HG03558 (cell line): Measurements from ENCODE around the gene GLG1.
"Not testable (repeated sequence)": the region's sequence is repeated elsewhere in the genome, so short reads cannot be mapped to it uniquely, and the experiment has no call there.

Source experiments
- ATAC-seq: cut with Tn5 transposase; IDR thresholded peaks from one replicate; pipeline ENCODE4 v1.9.1; 2021; ENCODE audit warnings: moderate number of reproducible peaks; ENCODE audit not compliant: unreplicated experiment; ENCODE audit errors: extremely low read depth

Gene GLG1

GRCh38 chr16:74577882-74578366 lies 29.0 kb downstream of the GLG1 start:
- ATAC-seq: no peak

GRCh38 chr16:74575807-74576643 lies 30.9 kb downstream of the GLG1 start:
- no peak for ATAC-seq

GRCh38 chr16:74575175-74575806 lies 31.6 kb downstream of the GLG1 start:
- no peak for ATAC-seq

- ATAC-seq: no peak
Measured at GRCh38 chr16:74574146-74574545, 32.8 kb downstream of the GLG1 start.

- ATAC-seq: no peak
Measured at GRCh38 chr16:74573622-74574021, 33.3 kb downstream of the GLG1 start.

GRCh38 chr16:74570412-74571301 lies 36.3 kb downstream of the GLG1 start:
- ATAC-seq: no peak

- ATAC-seq: no peak
Measured at GRCh38 chr16:74568961-74569631, 37.8 kb downstream of the GLG1 start.

GRCh38 chr16:74567901-74568300 lies 39.0 kb downstream of the GLG1 start:
- no peak for ATAC-seq

GRCh38 chr16:74565378-74565777 lies 41.5 kb downstream of the GLG1 start:
- no peak for ATAC-seq

- ATAC-seq: no peak
Measured at GRCh38 chr16:74564451-74564984, 42.4 kb downstream of the GLG1 start.

- ATAC-seq: no peak
Measured at GRCh38 chr16:74563828-74564263, 43.1 kb downstream of the GLG1 start.

- no peak for ATAC-seq
Measured at GRCh38 chr16:74562117-74562516, 44.8 kb downstream of the GLG1 start.

- no peak for ATAC-seq
Measured at GRCh38 chr16:74561626-74562025, 45.3 kb downstream of the GLG1 start.

GRCh38 chr16:74560912-74561311 lies 46.0 kb downstream of the GLG1 start:
- ATAC-seq: no peak

- ATAC-seq: no peak
Measured at GRCh38 chr16:74558873-74559272, 48.0 kb downstream of the GLG1 start.

- ATAC-seq: no peak
Measured at GRCh38 chr16:74557275-74557674, 49.6 kb downstream of the GLG1 start.

- ATAC-seq: no peak
Measured at GRCh38 chr16:74556375-74556922, 50.5 kb downstream of the GLG1 start.

- ATAC-seq: not testable (repeated sequence)
Measured at GRCh38 chr16:74552357-74552756, 54.6 kb downstream of the GLG1 start.

GRCh38 chr16:74550227-74551019 lies 56.5 kb downstream of the GLG1 start:
- ATAC-seq: not testable (repeated sequence)
